GM19463 (cell line): ENCODE measurements around the gene KIF20B.
A peak's percentile ranks its signal among the peaks of the same experiment; 100 is the strongest.
"Not testable (repeated sequence)": the region's sequence is repeated elsewhere in the genome, so short reads cannot be mapped to it uniquely, and the experiment has no call there.

ENCODE experiments used
- ATAC-seq: cut with Tn5 transposase; IDR thresholded peaks from one replicate; pipeline ENCODE4 v1.9.1; 2021; ENCODE audit warnings: mild to moderate bottlenecking, moderate library complexity; ENCODE audit not compliant: unreplicated experiment

KIF20B gene

GRCh38 chr10:89690027-89690426 is 11.4 kb upstream of the KIF20B start:
- no peak for ATAC-seq

GRCh38 chr10:89692416-89692815 is 9.0 kb upstream of the KIF20B start:
- no peak for ATAC-seq

GRCh38 chr10:89693176-89693575 is 8.2 kb upstream of the KIF20B start:
- ATAC-seq, result no peak

GRCh38 chr10:89695307-89695706 is 6.1 kb upstream of the KIF20B start:
- no peak for ATAC-seq

GRCh38 chr10:89697946-89698345 is 3.4 kb upstream of the KIF20B start:
- ATAC-seq, result no peak

- ATAC-seq, result no peak
Observed at GRCh38 chr10:89699581-89700064, 1.8 kb upstream of the KIF20B start.

GRCh38 chr10:89700923-89701241 is 508 bp upstream of the KIF20B start:
- no peak for ATAC-seq

- ATAC-seq, result no peak
Observed at GRCh38 chr10:89702121-89702480, 711 bp downstream of the KIF20B start.

- ATAC-seq, result no peak
Observed at GRCh38 chr10:89705466-89705865, 4.1 kb downstream of the KIF20B start.

- no peak for ATAC-seq
Observed at GRCh38 chr10:89706011-89706410, 4.6 kb downstream of the KIF20B start.

- ATAC-seq, result no peak
Observed at GRCh38 chr10:89707372-89707771, 6.0 kb downstream of the KIF20B start.

GRCh38 chr10:89710753-89711152 is 9.4 kb downstream of the KIF20B start:
- ATAC-seq, result no peak

- no peak for ATAC-seq
Observed at GRCh38 chr10:89734616-89735015, 33.2 kb downstream of the KIF20B start.

GRCh38 chr10:89738551-89739209 is 37.3 kb downstream of the KIF20B start:
- ATAC-seq, result peak; percentile 74

GRCh38 chr10:89741126-89741762 is 39.9 kb downstream of the KIF20B start:
- no peak for ATAC-seq

- no peak for ATAC-seq
Observed at GRCh38 chr10:89744026-89744425, 42.6 kb downstream of the KIF20B start.

- ATAC-seq, result no peak
Observed at GRCh38 chr10:89745903-89746302, 44.5 kb downstream of the KIF20B start.

- no peak for ATAC-seq
Observed at GRCh38 chr10:89750441-89750840, 49.1 kb downstream of the KIF20B start.

- no peak for ATAC-seq
Observed at GRCh38 chr10:89755374-89755773, 54.0 kb downstream of the KIF20B start.

- no peak for ATAC-seq
Observed at GRCh38 chr10:89759531-89759930, 58.1 kb downstream of the KIF20B start.

GRCh38 chr10:89763671-89764070 is 62.3 kb downstream of the KIF20B start:
- not testable (repeated sequence) for ATAC-seq

- no peak for ATAC-seq
Observed at GRCh38 chr10:89771684-89772083, 70.3 kb downstream of the KIF20B start.

GRCh38 chr10:89773081-89773480 is 71.7 kb downstream of the KIF20B start:
- ATAC-seq, result no peak
